SKM-1 treated with dmso at 0.1 percent for 144 hours (cell line): ENCODE results near the gene CCDC197.
A peak's percentile ranks its signal among the peaks of the same experiment; 100 is the strongest.

ENCODE experiments used
- DNase-seq: peaks from one replicate; lab custom pipeline; 2025; ENCODE audit not compliant: unreplicated experiment; lab: John Stamatoyannopoulos, UW

The CCDC197 gene

GRCh38 chr14:94022532-94023411 is 25.7 kb downstream of the CCDC197 start:
- DNase-seq, result no peak

- no peak for DNase-seq
Measured at GRCh38 chr14:94024549-94024948, 27.4 kb downstream of the CCDC197 start.

- no peak for DNase-seq
Measured at GRCh38 chr14:94025720-94026119, 28.6 kb downstream of the CCDC197 start.

GRCh38 chr14:94026173-94026888 is 29.2 kb downstream of the CCDC197 start, which contains the start of gene OTUB2:
OTUB2 (plus strand) TSS chr14:94026340; CDS start chr14:94026538, 198 bp downstream.
- DNase-seq, result peak; percentile 84

- DNase-seq, result no peak
Measured at GRCh38 chr14:94026889-94027469, 29.9 kb downstream of the CCDC197 start.

- DNase-seq, result no peak
Measured at GRCh38 chr14:94027566-94028449, 30.7 kb downstream of the CCDC197 start.

- DNase-seq, result peak; percentile 28
Measured at GRCh38 chr14:94028450-94028826, 31.3 kb downstream of the CCDC197 start.

- DNase-seq, result peak; percentile 29
Measured at GRCh38 chr14:94029265-94029664, 32.2 kb downstream of the CCDC197 start.

GRCh38 chr14:94029671-94030203 is 32.6 kb downstream of the CCDC197 start:
- no peak for DNase-seq

GRCh38 chr14:94030571-94030970 is 33.5 kb downstream of the CCDC197 start:
- DNase-seq, result no peak

GRCh38 chr14:94031161-94031882 is 34.2 kb downstream of the CCDC197 start:
- DNase-seq, result no peak

- no peak for DNase-seq
Measured at GRCh38 chr14:94031883-94032279, 34.8 kb downstream of the CCDC197 start.

- no peak for DNase-seq
Measured at GRCh38 chr14:94034886-94035285, 37.8 kb downstream of the CCDC197 start.

- peak; percentile 18 for DNase-seq
Measured at GRCh38 chr14:94036313-94037167, 39.4 kb downstream of the CCDC197 start.

- no peak for DNase-seq
Measured at GRCh38 chr14:94037954-94038353, 40.9 kb downstream of the CCDC197 start.

- DNase-seq, result no peak
Measured at GRCh38 chr14:94038510-94038909, 41.4 kb downstream of the CCDC197 start.

GRCh38 chr14:94038921-94039629 is 42.0 kb downstream of the CCDC197 start:
- DNase-seq, result no peak

GRCh38 chr14:94040247-94040646 is 43.1 kb downstream of the CCDC197 start:
- DNase-seq, result no peak
